Heart left ventricle (tissue), 16 donors: ENCODE data around the gene GDF10. TPM values are rescaled to one million over a fixed set of nuclear protein-coding genes. Genes with fewer than 3 reads are reported as not detected.
A peak's percentile ranks its signal among the peaks of the same experiment; 100 is the strongest.

Experiments
- ATAC-seq, 4 donors: fragments of 200-7000 bp; cut with Tn5 transposase; one replicate each; pipeline ENCODE4 v1.9.1; 2020 to 2022; ENCODE audit warnings: moderate library complexity in 4 of 4, mild to moderate bottlenecking in 3 of 4, moderate number of reproducible peaks in 1 of 4
- DNase-seq, 5 donors: peaks; one replicate each; pipeline ENCODE4 v3.0.0-alpha.2; 2020
- H3K27ac ChIP-seq, 12 donors: fragments of 200-600 bp; sonication (generic) in 4 of 12; one replicate each; pipeline versions ENCODE4 v1.5.0 to v1.8.0; 2016 to 2022; ENCODE audit warnings: mild to moderate bottlenecking in 2 of 12
- H3K27me3 ChIP-seq, 9 donors: fragments of 200-600 bp; sonication (generic) in 2 of 9; one replicate each; pipeline versions ENCODE4 v1.5.1 to v1.8.0; 2016 to 2022; ENCODE audit warnings: mild to moderate bottlenecking in 3 of 9
- H3K36me3 ChIP-seq, 9 donors: fragments of 200-600 bp; sonication (generic) in 2 of 9; one replicate each; pipeline versions ENCODE4 v1.5.0 to v1.8.0; 2018 to 2022; ENCODE audit warnings: mild to moderate bottlenecking in 2 of 9
- H3K4me1 ChIP-seq, 12 donors: fragments of 200-600 bp; sonication (generic) in 4 of 12; one replicate each; pipeline versions ENCODE4 v1.5.0 to v1.8.0; 2016 to 2022; ENCODE audit warnings: mild to moderate bottlenecking in 3 of 12
- H3K4me3 ChIP-seq, 12 donors: fragments of 200-600 bp; sonication (generic) in 4 of 12; one replicate each; pipeline versions ENCODE4 v1.5.0 to v1.8.0; 2017 to 2022; ENCODE audit warnings: mild to moderate bottlenecking in 9 of 12, moderate library complexity in 4 of 12
- H3K9me3 ChIP-seq, 12 donors: fragments of 200-600 bp; sonication (generic) in 4 of 12; one replicate each; pipeline versions ENCODE4 v1.5.0 to v1.8.0; 2016 to 2022; ENCODE audit warnings: mild to moderate bottlenecking in 1 of 12
- POLR2A ChIP-seq, 2 donors: fragments of 450-650 bp; IDR thresholded peaks; one replicate each; pipeline ENCODE4 v1.6.1; 2017; ENCODE audit warnings: antibody characterized with exemption in 2 of 2, mild to moderate bottlenecking in 2 of 2, moderate library complexity in 2 of 2
- WGBS, 4 donors: extraction: QIAGEN DNeasy Blood & Tissue Kit in 2 of 4; methylation state at CpG; one replicate each; pipeline versions ENCODE4 v1.1.5 to v1.1.7; 2013 to 2018; 5-methylcytosine and 5-hydroxymethylcytosine counted together
- intact Hi-C, 10 donors: fragments of 100-400 bp; cut with DNase I; formaldehyde crosslinking; loops; one replicate each; pipeline versions ENCODE4 v1.11.1 to v1.14.2; 2022
- polyA plus RNA-seq, 2 donors: library from polyadenylated mRNA; stranded (reverse); fragments of 200-250 nt; gene quantifications; one replicate each; pipeline ENCODE4 v1.2.3, GENCODE V29; 2013
- total RNA-seq, 9 donors: library from RNA; depleted of rRNA in 2 of 9; stranded (reverse); fragments of >200 nt in 2 of 9; fragmentation: NEBNext Ultra II Directional in 3 of 9; extraction: Animal tissue kit (Norgen Biotek cat#: 25700) in 3 of 9; gene quantifications; one replicate each; pipeline versions ENCODE4 v1.1.0 to v1.2.4, GENCODE V29; 2016 to 2023
- TF ChIP-seq, protein P1 (sequence below), 12 donors: fragments of 200-600 bp; sonication (generic) in 4 of 12; IDR thresholded peaks; one replicate each; pipeline versions ENCODE4 v1.5.0 to v1.8.0; 2018 to 2022; ENCODE audit warnings: antibody characterized with exemption in 12 of 12, mild to moderate bottlenecking in 5 of 12
- donor health status: ischemic (EF 13 %, LVEDD 7.1; RV severe dilation, severe dysfunction).
- donor health status: healthy with polysubstance abuse.
- donor health status: DM: no; HTN: yes; CAD: no.
- donor health status: DM: no; HTN: no; CAD: no.
- donor health status: ischemic (EF 25% LVEDD 6.9; RV normal size, moderate dysfunction).
- donor health status: ischemic (EF 25% LVEDD 5.7; RV mildly dilated, moderate dysfunction).
- donor health status: healthy.
- donor health status: DM: yes; HTN: yes; CAD: no.
- donor health status: ischemic (EF 35%, LVEDD 5.7; RV mildly dilated, moderate dysfunction).
- donor health status: nonischemic (EF 11% LVEDD 7.7; RV severe dilation, severe dysfunction).
- donor health status: DM: yes; HTN: yes; CAD: no.
- donor health status: PGD.
- donor health status: ischemic (EF 29% LVEDD 5.4; RV normal size, mild dysfunction).
- donor health status: nonischemic (EF 23%, LVEDD 6.1; RV moderate dilation, normal function).

The GDF10 gene
- total and polyA plus RNA-seq, 11 donors = 0.19 to 1.6 (median 0.30) TPM; not detected in 3

DNA sequence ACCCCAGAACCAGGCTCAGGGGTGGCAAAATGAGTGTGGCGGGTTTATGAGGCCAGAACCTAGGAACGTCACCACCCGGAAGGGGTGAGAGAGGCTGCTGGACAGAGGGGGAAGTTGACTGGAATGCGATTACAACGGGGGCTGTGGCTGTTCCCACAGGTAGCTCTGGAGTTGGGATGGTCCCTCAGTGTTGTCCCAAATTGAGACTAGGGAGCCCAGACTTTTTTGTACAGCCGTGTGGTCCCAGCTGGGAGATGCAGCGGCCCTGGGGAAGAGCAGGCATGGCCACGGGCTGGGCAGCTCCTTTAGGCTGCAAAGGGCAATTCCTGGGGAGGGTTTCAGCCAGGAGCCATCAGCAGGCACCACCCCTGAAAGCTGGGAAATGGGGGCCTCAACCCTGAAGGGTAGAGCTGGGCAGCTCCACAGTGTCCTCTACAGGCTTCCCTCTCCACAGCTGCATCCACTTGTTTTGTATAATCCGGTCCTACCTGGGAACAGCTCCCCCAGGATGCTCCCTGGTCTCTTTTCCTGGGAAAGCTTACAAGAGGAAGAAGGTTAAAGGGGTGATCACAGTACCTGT is 11.0 kb upstream of the GDF10 start:
- peaks cover 0 to 10% (median 3%) of the 10 kb centered on the region in 12 donors for H3K4me1 ChIP-seq
- no peak for DNase-seq
- no peak for TF ChIP-seq POLR2A (IDR thresholded peaks at IDR 0.05)
- TF ChIP-seq, protein P1, sequence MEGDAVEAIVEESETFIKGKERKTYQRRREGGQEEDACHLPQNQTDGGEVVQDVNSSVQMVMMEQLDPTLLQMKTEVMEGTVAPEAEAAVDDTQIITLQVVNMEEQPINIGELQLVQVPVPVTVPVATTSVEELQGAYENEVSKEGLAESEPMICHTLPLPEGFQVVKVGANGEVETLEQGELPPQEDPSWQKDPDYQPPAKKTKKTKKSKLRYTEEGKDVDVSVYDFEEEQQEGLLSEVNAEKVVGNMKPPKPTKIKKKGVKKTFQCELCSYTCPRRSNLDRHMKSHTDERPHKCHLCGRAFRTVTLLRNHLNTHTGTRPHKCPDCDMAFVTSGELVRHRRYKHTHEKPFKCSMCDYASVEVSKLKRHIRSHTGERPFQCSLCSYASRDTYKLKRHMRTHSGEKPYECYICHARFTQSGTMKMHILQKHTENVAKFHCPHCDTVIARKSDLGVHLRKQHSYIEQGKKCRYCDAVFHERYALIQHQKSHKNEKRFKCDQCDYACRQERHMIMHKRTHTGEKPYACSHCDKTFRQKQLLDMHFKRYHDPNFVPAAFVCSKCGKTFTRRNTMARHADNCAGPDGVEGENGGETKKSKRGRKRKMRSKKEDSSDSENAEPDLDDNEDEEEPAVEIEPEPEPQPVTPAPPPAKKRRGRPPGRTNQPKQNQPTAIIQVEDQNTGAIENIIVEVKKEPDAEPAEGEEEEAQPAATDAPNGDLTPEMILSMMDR (IDR thresholded peaks at IDR 0.05) = no peak
- no peaks in the 10 kb centered on the region for H3K27me3 ChIP-seq
- no peak for ATAC-seq
- H3K4me3 ChIP-seq = no peak overlapping the region
- H3K36me3 ChIP-seq = no peaks in the 10 kb centered on the region
- intact Hi-C loops = loop anchor here in 1 of 10 donors (5.0 kb wide), 1 partner anchor 48 kb away; no protein-coding TSS in a partner anchor
- no peak overlapping the region for H3K27ac ChIP-seq
- 71 to 81% (median 71%) methylated on average over 9 of the region's 9 CpGs for WGBS, 4 donors
- no peaks in the 10 kb centered on the region for H3K9me3 ChIP-seq

DNA sequence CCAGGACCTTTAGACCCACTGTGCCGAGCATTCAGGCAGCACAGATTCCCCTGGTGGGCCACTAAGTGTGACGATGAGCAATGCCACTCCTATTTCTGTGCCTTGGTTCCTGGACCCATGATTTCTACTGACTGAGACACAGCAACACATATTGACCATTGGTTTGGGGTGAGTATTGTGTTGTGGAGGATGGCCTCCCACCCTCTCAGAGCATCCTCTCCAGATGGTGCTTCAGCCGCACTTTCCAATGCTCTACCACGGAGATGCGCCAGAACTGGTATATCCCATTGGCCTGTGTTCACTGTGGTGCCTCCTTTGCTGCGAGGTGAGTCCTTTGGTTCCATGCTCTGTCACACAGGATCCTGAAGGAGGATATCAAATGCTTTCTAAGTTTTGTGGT is 10.1 kb upstream of the GDF10 start:
- Histone ChIP-seq H3K4me3 (no peak overlapping the region), H3K27ac (no peak overlapping the region), H3K9me3 (no peaks in the 10 kb centered on the region), H3K27me3 (no peaks in the 10 kb centered on the region), H3K4me1 (peaks cover 0 to 10% (median 3%) of the 10 kb centered on the region in 12 donors), H3K36me3 (no peaks in the 10 kb centered on the region)
- intact Hi-C loops = loop anchor here in 1 of 10 donors (5.0 kb wide), 1 partner anchor 47 kb away; no protein-coding TSS in a partner anchor
- ATAC-seq (no peak), DNase-seq (no peak)
- WGBS, 4 donors = 85 to 96% (median 91%) methylated on average over 4 to 6 of the region's 6 CpGs
- TF ChIP-seq POLR2A (IDR thresholded peaks at IDR 0.05) = no peak
- TF ChIP-seq, protein P1 (IDR thresholded peaks at IDR 0.05) = no peak

DNA sequence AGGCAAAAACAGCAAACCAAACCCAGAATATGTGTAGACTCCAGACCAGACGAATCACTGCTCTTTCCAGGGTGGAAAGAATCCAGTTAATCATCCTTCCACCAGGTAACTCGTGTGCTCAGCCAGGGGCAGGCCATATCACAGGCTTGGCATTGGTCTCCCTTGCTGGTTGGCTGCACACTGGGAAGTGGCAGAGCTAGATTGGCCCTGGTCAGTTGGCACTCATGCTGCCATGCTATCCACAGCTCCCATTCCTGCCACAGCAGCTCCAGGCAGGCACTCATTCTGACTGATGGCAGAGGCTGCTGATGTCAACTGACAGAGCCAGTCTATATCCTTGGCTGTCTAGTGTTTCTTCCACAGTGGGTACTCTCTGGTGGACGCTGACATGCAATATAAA is 9.7 kb upstream of the GDF10 start:
- Histone ChIP-seq H3K27me3 (no peaks in the 10 kb centered on the region), H3K9me3 (no peaks in the 10 kb centered on the region), H3K27ac (no peak overlapping the region), H3K4me1 (peaks cover 0 to 10% (median 3%) of the 10 kb centered on the region in 12 donors), H3K4me3 (no peak overlapping the region), H3K36me3 (no peaks in the 10 kb centered on the region)
- intact Hi-C loops = no loop called here
- TF ChIP-seq, protein P1 (IDR thresholded peaks at IDR 0.05) = no peak
- TF ChIP-seq POLR2A (IDR thresholded peaks at IDR 0.05) = no peak
- WGBS, 4 donors = 52 to 67% (median 60%) methylated on average over 3 of the region's 3 CpGs
- DNase-seq (peak in 1 of 5 donors; percentile 49), ATAC-seq (peak in 2 of 4 donors; percentile 45 to 68)

DNA sequence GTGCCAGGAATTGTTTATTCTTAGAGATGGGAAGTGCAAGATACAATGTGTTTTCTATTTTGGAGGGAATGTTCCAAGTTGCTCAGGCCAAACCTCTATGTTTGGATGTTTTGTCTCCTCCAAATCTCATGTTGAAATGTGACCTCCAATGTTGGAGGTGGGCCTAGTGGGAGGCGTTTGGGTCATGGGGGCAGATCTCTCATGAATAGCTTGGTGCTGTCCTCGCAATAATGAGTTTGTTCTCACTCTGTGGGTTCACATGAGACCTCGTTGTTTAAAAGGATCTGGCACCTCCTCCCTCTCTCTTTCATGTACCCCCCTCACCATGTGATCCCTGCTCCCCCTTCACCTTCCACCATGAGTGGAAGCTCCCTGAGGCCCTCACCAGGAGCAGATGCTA is 8.3 kb upstream of the GDF10 start:
- DNase-seq = no peak
- Histone ChIP-seq H3K36me3 (no peaks in the 10 kb centered on the region), H3K27ac (no peak overlapping the region), H3K4me3 (no peak overlapping the region), H3K9me3 (no peaks in the 10 kb centered on the region), H3K4me1 (peaks cover 0 to 8% (median 0%) of the 10 kb centered on the region in 12 donors), H3K27me3 (peaks cover 0 to 4% (median 0%) of the 10 kb centered on the region in 9 donors)
- no peak for ATAC-seq
- intact Hi-C loops = no loop called here
- WGBS, 4 donors = 72 to 79% (median 76%) methylated on average over 3 of the region's 3 CpGs
- TF ChIP-seq, protein P1 (IDR thresholded peaks at IDR 0.05) = no peak
- TF ChIP-seq POLR2A (IDR thresholded peaks at IDR 0.05) = no peak
